HepG2 (cell line): Measurements from ENCODE around the gene BID.

Source experiments
- ETS1 ChIP-seq: sonication (generic); formaldehyde crosslinking; IDR thresholded peaks from 2 replicates; pipeline ENCODE4 v1.4.0; 2020; ENCODE audit warnings: missing genetic modification reagents
- FOXK2 ChIP-seq: fragments of 450-650 bp; IDR thresholded peaks from 2 replicates; pipeline ENCODE4 v1.6.1; 2016
- JARID2 ChIP-seq: sonication (generic); formaldehyde crosslinking; IDR thresholded peaks from 2 replicates; pipeline ENCODE4 v1.8.1; 2023; ENCODE audit warnings: missing genetic modification reagents, inconsistent platforms; ENCODE audit not compliant: insufficient replicate concordance
- TCF12 ChIP-seq, 2 experiments: fragments of 450-650 bp in 1 of 2; sonication (generic) in 1 of 2; formaldehyde crosslinking in 1 of 2; IDR thresholded peaks; 2 replicates each; pipeline versions ENCODE4 v1.6.1 to v1.8.0; 2017 to 2022; ENCODE audit warnings: antibody characterized with exemption in 1 of 2, mild to moderate bottlenecking in 1 of 2, missing genetic modification reagents in 1 of 2, moderate library complexity in 1 of 2
- ZBTB38 ChIP-seq: sonication (generic); formaldehyde crosslinking; IDR thresholded peaks from 2 replicates; pipeline ENCODE4 v1.5.1; 2020; ENCODE audit warnings: mild to moderate bottlenecking, missing genetic modification reagents
- ZFP36 ChIP-seq: fragments of 150-350 bp; IDR thresholded peaks from 2 replicates; pipeline ENCODE4 v1.6.1; 2018; ENCODE audit warnings: borderline replicate concordance, low read length, low read depth; ENCODE audit not compliant: partially characterized antibody
- TF ChIP-seq, protein P1 (sequence below): sonication (generic); formaldehyde crosslinking; IDR thresholded peaks from one replicate; pipeline ENCODE4 v1.5.1; 2020; ENCODE audit warnings: mild to moderate bottlenecking, missing genetic modification reagents; ENCODE audit errors: not compliant biosample characterization
- TF ChIP-seq, protein P2 (sequence below): sonication (generic); formaldehyde crosslinking; IDR thresholded peaks from 2 replicates; pipeline ENCODE4 v1.5.0; 2020; ENCODE audit warnings: mild to moderate bottlenecking, missing genetic modification reagents, moderate library complexity

GRCh38 chr22:17724678-17725499, 49.4 kb downstream of the BID start:
- no peak for TF ChIP-seq JARID2 (CRISPR knock-in tag)
- no peak for TF ChIP-seq ETS1 (CRISPR knock-in tag)
- no peak for TF ChIP-seq ZFP36
- TF ChIP-seq, protein P1, sequence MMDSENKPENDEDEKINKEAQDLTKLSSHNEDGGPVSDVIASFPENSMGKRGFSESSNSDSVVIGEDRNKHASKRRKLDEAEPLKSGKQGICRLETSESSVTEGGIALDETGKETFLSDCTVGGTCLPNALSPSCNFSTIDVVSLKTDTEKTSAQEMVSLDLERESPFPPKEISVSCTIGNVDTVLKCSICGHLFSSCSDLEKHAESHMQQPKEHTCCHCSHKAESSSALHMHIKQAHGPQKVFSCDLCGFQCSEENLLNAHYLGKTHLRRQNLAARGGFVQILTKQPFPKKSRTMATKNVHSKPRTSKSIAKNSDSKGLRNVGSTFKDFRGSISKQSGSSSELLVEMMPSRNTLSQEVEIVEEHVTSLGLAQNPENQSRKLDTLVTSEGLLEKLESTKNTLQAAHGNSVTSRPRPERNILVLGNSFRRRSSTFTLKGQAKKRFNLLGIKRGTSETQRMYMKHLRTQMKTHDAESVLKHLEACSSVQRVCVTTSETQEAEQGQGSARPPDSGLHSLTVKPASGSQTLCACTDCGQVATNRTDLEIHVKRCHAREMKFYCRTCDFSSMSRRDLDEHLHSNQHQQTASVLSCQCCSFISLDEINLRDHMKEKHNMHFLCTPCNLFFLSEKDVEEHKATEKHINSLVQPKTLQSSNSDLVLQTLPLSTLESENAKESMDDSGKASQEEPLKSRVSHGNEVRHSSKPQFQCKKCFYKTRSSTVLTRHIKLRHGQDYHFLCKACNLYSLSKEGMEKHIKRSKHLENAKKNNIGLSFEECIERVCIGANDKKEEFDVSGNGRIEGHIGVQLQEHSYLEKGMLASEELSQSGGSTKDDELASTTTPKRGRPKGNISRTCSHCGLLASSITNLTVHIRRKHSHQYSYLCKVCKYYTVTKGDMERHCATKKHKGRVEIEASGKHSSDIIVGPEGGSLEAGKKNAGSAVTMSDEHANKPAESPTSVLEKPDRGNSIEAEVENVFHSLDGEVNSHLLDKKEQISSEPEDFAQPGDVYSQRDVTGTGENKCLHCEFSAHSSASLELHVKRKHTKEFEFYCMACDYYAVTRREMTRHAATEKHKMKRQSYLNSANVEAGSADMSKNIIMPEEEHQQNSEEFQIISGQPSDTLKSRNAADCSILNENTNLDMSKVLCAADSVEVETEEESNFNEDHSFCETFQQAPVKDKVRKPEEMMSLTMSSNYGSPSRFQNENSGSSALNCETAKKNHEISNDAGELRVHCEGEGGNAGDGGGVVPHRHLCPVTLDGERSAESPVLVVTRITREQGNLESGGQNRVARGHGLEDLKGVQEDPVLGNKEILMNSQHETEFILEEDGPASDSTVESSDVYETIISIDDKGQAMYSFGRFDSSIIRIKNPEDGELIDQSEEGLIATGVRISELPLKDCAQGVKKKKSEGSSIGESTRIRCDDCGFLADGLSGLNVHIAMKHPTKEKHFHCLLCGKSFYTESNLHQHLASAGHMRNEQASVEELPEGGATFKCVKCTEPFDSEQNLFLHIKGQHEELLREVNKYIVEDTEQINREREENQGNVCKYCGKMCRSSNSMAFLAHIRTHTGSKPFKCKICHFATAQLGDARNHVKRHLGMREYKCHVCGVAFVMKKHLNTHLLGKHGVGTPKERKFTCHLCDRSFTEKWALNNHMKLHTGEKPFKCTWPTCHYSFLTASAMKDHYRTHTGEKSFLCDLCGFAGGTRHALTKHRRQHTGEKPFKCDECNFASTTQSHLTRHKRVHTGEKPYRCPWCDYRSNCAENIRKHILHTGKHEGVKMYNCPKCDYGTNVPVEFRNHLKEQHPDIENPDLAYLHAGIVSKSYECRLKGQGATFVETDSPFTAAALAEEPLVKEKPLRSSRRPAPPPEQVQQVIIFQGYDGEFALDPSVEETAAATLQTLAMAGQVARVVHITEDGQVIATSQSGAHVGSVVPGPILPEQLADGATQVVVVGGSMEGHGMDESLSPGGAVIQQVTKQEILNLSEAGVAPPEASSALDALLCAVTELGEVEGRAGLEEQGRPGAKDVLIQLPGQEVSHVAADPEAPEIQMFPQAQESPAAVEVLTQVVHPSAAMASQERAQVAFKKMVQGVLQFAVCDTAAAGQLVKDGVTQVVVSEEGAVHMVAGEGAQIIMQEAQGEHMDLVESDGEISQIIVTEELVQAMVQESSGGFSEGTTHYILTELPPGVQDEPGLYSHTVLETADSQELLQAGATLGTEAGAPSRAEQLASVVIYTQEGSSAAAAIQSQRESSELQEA (CRISPR knock-in tag) = no peak
- no peak for TF ChIP-seq TCF12 (IDR thresholded peaks at IDR 0.05)
- no peak for TF ChIP-seq TCF12 (CRISPR knock-in tag; IDR thresholded peaks at IDR 0.05)
- no peak for TF ChIP-seq ZBTB38 (CRISPR knock-in tag)
- TF ChIP-seq FOXK2 = no peak
- TF ChIP-seq, protein P2, sequence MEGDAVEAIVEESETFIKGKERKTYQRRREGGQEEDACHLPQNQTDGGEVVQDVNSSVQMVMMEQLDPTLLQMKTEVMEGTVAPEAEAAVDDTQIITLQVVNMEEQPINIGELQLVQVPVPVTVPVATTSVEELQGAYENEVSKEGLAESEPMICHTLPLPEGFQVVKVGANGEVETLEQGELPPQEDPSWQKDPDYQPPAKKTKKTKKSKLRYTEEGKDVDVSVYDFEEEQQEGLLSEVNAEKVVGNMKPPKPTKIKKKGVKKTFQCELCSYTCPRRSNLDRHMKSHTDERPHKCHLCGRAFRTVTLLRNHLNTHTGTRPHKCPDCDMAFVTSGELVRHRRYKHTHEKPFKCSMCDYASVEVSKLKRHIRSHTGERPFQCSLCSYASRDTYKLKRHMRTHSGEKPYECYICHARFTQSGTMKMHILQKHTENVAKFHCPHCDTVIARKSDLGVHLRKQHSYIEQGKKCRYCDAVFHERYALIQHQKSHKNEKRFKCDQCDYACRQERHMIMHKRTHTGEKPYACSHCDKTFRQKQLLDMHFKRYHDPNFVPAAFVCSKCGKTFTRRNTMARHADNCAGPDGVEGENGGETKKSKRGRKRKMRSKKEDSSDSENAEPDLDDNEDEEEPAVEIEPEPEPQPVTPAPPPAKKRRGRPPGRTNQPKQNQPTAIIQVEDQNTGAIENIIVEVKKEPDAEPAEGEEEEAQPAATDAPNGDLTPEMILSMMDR (CRISPR knock-in tag) = no peak
